HG03469 (cell line): ENCODE measurements around the gene IER2.
"Not testable (repeated sequence)": the region's sequence is repeated elsewhere in the genome, so short reads cannot be mapped to it uniquely, and the experiment has no call there.

Source experiments
- ATAC-seq: cut with Tn5 transposase; IDR thresholded peaks from one replicate; pipeline ENCODE4 v1.9.1; 2021; ENCODE audit warnings: mild to moderate bottlenecking, moderate library complexity, moderate number of reproducible peaks; ENCODE audit not compliant: unreplicated experiment

Gene IER2

DNA sequence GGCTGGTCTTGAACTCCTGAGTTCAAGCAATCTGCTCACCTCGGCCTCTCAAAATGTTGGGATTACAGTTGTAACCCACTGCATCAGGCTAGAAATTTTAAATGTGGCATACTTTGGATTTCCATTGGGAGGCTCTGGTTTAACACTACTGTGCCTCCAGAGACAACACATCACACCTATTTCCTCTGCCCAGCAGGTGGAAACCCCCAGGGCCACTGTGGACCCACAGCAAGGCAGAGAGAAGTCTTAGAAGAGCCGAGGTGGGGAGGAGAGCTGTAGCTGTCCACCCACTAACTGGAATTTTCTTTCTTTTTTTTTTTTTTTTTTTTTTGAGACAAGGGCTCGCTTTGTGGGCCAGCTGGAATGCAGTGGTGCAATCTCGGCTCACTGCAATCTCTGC, 39.4 kb downstream of the IER2 start:
- no peak for ATAC-seq

- no peak for ATAC-seq
Measured at GRCh38 chr19:13190781-13191540, 40.8 kb downstream of the IER2 start.

DNA sequence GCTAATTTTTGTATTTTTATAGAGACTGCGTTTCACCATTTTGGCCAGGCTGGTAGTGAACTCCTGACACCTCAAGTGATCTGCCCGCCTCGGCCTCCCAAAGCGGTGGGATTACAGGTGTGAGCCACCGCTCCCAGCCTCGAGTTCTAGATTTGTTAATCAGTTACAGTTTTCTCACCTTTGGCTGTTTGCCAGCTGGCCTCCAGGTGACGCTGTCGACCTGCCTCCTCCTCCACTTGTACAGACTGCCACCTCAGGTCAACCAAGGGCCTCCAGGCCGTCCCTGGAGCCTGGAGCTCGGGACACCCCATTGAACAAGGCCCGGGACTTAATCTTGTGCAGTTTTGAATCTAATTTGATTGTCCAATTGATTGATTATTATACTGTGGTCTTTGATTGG, 45.5 kb downstream of the IER2 start:
- ATAC-seq = no peak

DNA sequence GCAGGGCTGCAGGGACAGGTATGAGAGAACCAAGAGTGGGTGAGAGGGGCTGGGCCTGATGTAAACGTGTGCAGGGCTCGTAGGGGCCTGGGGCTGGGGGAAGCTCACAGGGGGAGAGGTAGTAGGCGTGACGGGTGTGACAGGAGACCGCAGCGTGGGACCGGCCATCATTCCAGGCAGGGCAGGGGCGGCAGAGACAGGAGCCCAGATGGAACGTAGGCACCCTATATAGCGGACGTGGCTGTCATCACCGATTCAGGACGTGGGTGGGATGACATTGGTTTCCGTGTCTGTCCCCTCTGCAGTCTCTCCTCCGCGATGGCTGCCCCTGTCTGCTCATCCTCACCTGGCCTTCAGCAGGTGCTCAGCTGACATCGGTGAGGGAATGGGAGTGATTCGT, 48.4 kb downstream of the IER2 start:
- ATAC-seq = no peak

GRCh38 chr19:13202112-13202511, 51.9 kb downstream of the IER2 start:
- not testable (repeated sequence) for ATAC-seq
